PC-3 (cell line): ENCODE data around the gene HES1. TPM values are rescaled to one million over a fixed set of nuclear protein-coding genes. Genes with fewer than 3 reads are reported as not detected.

ENCODE experiments used
- ATAC-seq: fragments of 200-7000 bp; cut with Tn5 transposase; 2 replicates; pipeline ENCODE4 v1.9.1; 2020; ENCODE audit warnings: mild to moderate bottlenecking, moderate library complexity
- BruUV-seq: library from RNA; stranded (reverse); fragments of 400-500 nt; replicated peaks from 2 replicates; lab custom pipeline; 2021; lab: Mats Ljungman, UMichigan
- CTCF ChIA-PET: fragments of 300-600 bp; sonication (Branson Sonifier 250); formaldehyde crosslinking; loops from one replicate; lab custom pipeline; 2022; ENCODE audit warnings: antibody characterized with exemption; lab: Charles Lee
- POLR2A ChIA-PET: fragments of 300-600 bp; sonication (Branson Sonifier 250); formaldehyde crosslinking; loops from one replicate; lab custom pipeline; 2022; ENCODE audit warnings: antibody characterized with exemption; ENCODE audit not compliant: unreplicated experiment; lab: Charles Lee
- DNase-seq: peaks from one replicate; pipeline ENCODE4 v3.0.0-alpha.2; 2015
- H2AFZ ChIP-seq: fragments of 300-600 bp; sonication (generic); 2 replicates; pipeline ENCODE4 v1.6.0; 2016; ENCODE audit warnings: antibody characterized with exemption, low read length
- H3F3A ChIP-seq: fragments of 300-600 bp; sonication (generic); one replicate; pipeline ENCODE4 v1.6.0; 2017; ENCODE audit warnings: antibody characterized with exemption, low read length, control low read depth, mild to moderate bottlenecking; ENCODE audit not compliant: unreplicated experiment
- H3K27ac ChIP-seq: fragments of 300-600 bp; sonication (generic); 2 replicates; pipeline ENCODE4 v1.5.1; 2016; ENCODE audit warnings: mild to moderate bottlenecking, low read length
- H3K27me3 ChIP-seq: fragments of 300-600 bp; sonication (generic); 2 replicates; pipeline ENCODE4 v1.6.1; 2016; ENCODE audit warnings: low read length, mixed read lengths
- H3K36me3 ChIP-seq: fragments of 300-600 bp; sonication (generic); 2 replicates; pipeline ENCODE4 v1.6.1; 2016; ENCODE audit warnings: low read depth, mixed run types, low read length, mixed read lengths
- H3K4me1 ChIP-seq: fragments of 300-600 bp; sonication (generic); 2 replicates; pipeline ENCODE4 v1.5.1; 2016; ENCODE audit warnings: low read length; ENCODE audit not compliant: insufficient read depth
- H3K4me2 ChIP-seq: fragments of 300-600 bp; sonication (generic); 2 replicates; pipeline ENCODE4 v1.6.0; 2016; ENCODE audit warnings: low read length
- H3K4me3 ChIP-seq: fragments of 300-600 bp; sonication (generic); 2 replicates; pipeline ENCODE4 v1.5.1; 2016; ENCODE audit warnings: mild to moderate bottlenecking, low read length, mixed read lengths
- H3K79me2 ChIP-seq: fragments of 300-600 bp; sonication (generic); 2 replicates; pipeline ENCODE4 v1.6.1; 2017; ENCODE audit warnings: low read length, mixed read lengths
- H3K9ac ChIP-seq: fragments of 300-600 bp; sonication (generic); 2 replicates; pipeline ENCODE4 v1.6.0; 2016; ENCODE audit warnings: mild to moderate bottlenecking, low read length
- H3K9me2 ChIP-seq: fragments of 300-600 bp; sonication (generic); replicated peaks from 2 replicates; pipeline ENCODE4 v1.6.1; 2016; ENCODE audit warnings: mixed run types, low read length, mixed read lengths
- H3K9me3 ChIP-seq: fragments of 300-600 bp; sonication (generic); 2 replicates; pipeline ENCODE4 v1.6.1; 2016; ENCODE audit warnings: low read length, mixed read lengths
- H4K20me1 ChIP-seq: fragments of 300-600 bp; sonication (generic); 2 replicates; pipeline ENCODE4 v1.6.1; 2016; ENCODE audit warnings: low read length, mixed read lengths
- EZH2 ChIP-seq: fragments of 300-600 bp; sonication (generic); IDR thresholded peaks from one replicate; pipeline ENCODE4 v1.6.1; 2017; ENCODE audit warnings: antibody characterized with exemption, mild to moderate bottlenecking, low read length; ENCODE audit not compliant: unreplicated experiment
- EZH2phosphoT487 ChIP-seq: fragments of 300-600 bp; sonication (generic); IDR thresholded peaks from 2 replicates; pipeline ENCODE4 v1.6.1; 2018; ENCODE audit warnings: mild to moderate bottlenecking, antibody characterized with exemption, low read length, borderline replicate concordance
- intact Hi-C: fragments of 100-400 bp; cut with micrococcal nuclease; formaldehyde crosslinking; loops from 2 replicates; pipeline ENCODE4 v1.9.0; 2023
- total RNA-seq: library from RNA; depleted of rRNA; stranded (reverse); fragments of >200 nt; gene quantifications from 2 replicates; pipeline ENCODE4 v1.2.3, GENCODE V29; 2014
- TF ChIP-seq, protein P1 (sequence below): fragments of 300-600 bp; sonication (generic); conservative IDR thresholded peaks from 2 replicates; pipeline ENCODE4 v1.5.1; 2017; ENCODE audit warnings: antibody characterized with exemption, low read depth, mild to moderate bottlenecking, low read length

The HES1 gene
- total RNA-seq, 1 experiment from 2014 or later = 906 TPM

DNA sequence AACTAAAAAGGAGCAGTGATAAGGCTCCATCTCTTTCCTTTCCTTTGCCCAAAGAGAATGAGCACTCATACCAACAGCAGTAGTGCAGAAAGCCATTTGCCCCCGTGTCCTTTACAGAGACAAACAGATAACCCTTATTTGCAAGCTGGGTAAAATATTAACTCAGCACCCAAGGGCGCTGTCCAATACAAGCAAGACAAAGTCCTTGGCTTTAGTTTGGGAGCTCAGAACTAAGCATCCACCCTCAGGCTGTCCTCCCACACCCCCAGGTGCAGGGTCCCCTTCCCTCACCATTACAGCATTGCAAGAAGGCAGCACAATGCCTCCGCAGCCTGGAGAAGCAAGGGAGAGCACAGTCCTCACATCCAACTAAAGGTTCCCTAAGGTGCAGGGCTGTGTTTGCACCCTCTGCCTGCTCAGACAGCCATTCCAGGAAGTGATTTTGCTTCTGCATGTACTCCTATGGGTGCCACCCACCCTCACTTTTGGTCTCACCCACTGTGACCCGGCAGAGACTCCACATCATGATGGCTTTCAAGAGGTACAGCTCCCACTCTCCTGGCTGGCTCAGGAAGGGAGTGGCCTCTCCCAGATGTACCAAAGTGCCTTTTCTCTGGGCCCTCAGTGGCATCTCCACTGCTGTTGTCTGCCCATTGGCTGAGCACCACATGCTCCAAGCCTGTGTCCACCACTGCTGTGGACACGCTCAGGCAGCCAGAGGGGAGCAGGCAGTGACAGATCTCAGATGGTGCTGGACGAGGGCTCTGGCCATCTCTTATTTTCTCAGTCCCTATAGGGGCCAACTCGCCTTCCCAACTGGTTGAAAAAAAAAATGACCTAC lies 34.1 kb upstream of the HES1 start:
- Histone ChIP-seq H2AFZ (no peak overlapping the region), H3K27ac (no peak overlapping the region), H3K9me3 (no peaks in the 10 kb centered on the region), H3K27me3 (no peaks in the 10 kb centered on the region), H3F3A (no peaks in the 10 kb centered on the region), H3K79me2 (no peaks in the 10 kb centered on the region), H3K4me2 (no peak overlapping the region), H3K4me1 (peaks cover 26% of the 10 kb centered on the region), H3K9me2 (no peaks in the 10 kb centered on the region), H3K9ac (no peak overlapping the region), H3K4me3 (no peak overlapping the region), H4K20me1 (no peaks in the 10 kb centered on the region), H3K36me3 (no peaks in the 10 kb centered on the region)
- POLR2A ChIA-PET = no interaction called here
- TF ChIP-seq, protein P1, sequence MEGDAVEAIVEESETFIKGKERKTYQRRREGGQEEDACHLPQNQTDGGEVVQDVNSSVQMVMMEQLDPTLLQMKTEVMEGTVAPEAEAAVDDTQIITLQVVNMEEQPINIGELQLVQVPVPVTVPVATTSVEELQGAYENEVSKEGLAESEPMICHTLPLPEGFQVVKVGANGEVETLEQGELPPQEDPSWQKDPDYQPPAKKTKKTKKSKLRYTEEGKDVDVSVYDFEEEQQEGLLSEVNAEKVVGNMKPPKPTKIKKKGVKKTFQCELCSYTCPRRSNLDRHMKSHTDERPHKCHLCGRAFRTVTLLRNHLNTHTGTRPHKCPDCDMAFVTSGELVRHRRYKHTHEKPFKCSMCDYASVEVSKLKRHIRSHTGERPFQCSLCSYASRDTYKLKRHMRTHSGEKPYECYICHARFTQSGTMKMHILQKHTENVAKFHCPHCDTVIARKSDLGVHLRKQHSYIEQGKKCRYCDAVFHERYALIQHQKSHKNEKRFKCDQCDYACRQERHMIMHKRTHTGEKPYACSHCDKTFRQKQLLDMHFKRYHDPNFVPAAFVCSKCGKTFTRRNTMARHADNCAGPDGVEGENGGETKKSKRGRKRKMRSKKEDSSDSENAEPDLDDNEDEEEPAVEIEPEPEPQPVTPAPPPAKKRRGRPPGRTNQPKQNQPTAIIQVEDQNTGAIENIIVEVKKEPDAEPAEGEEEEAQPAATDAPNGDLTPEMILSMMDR = no peak
- TF ChIP-seq EZH2phosphoT487 (no peak), EZH2 (no peak)
- DNase-seq = no peak
- CTCF ChIA-PET = no interaction called here
- BruUV-seq = no TSS peak
- intact Hi-C loops = no loop called here
- ATAC-seq = no peak

DNA sequence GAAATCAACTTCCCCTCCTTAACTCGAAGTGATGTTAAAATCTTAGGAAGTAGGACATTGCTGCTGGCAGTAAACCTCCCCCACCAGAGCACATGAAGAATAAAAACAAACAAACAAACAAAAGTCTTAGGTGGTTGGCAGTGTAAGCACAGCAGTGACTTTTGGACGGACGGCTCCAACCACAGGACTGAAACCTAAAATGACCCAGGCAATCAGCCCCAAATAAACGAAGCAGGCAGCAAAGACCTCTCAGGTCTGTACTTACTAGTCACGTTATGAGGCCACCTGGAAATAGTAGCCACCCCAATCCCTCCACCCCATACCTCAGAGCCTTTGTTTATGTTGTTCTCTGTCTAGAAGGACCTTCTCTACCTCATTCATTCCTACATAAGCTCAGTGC lies 33.5 kb upstream of the HES1 start:
- no TSS peak for BruUV-seq

More for the DNA sequence above, 33.5 kb upstream of the HES1 start:
- no peak overlapping the region for H3K27ac ChIP-seq
- H3K9ac ChIP-seq = no peak overlapping the region
- ChIA-PET CTCF (no interaction called here), POLR2A (no interaction called here)
- H2AFZ ChIP-seq = no peak overlapping the region
- TF ChIP-seq, protein P1 = no peak
- TF ChIP-seq EZH2phosphoT487 = no peak
- no peak for TF ChIP-seq EZH2
- intact Hi-C loops = no loop called here
- no peaks in the 10 kb centered on the region for H3K9me3 ChIP-seq
- H3K27me3 ChIP-seq = no peaks in the 10 kb centered on the region
- DNase-seq = no peak
- no peaks in the 10 kb centered on the region for H3K79me2 ChIP-seq
- H3F3A ChIP-seq = no peaks in the 10 kb centered on the region
- H3K4me3 ChIP-seq = no peak overlapping the region
- H3K4me1 ChIP-seq = peaks cover 20% of the 10 kb centered on the region
- H3K36me3 ChIP-seq = no peaks in the 10 kb centered on the region
- H3K4me2 ChIP-seq = no peak overlapping the region
- no peaks in the 10 kb centered on the region for H4K20me1 ChIP-seq
- ATAC-seq = no peak
- no peaks in the 10 kb centered on the region for H3K9me2 ChIP-seq
